Fibroblast of mammary gland (primary cell): ENCODE measurements around the gene ELAVL3.

Source experiments
- DNase-seq: peaks from one replicate; pipeline ENCODE4 v3.0.0-alpha.2; 2010; ENCODE audit warnings: low read depth
- H3K4me3 ChIP-seq: 2 replicates; pipeline ENCODE4 v1.5.1; 2011; ENCODE audit warnings: low read depth, mild to moderate bottlenecking, low read length, moderate library complexity; ENCODE audit not compliant: control insufficient read depth
- TF ChIP-seq, protein P1 (sequence below): conservative IDR thresholded peaks from 2 replicates; pipeline ENCODE4 v1.5.1; 2011; ENCODE audit warnings: low read depth, low read length, inconsistent platforms; ENCODE audit not compliant: control insufficient read depth, insufficient read depth

The ELAVL3 gene

DNA sequence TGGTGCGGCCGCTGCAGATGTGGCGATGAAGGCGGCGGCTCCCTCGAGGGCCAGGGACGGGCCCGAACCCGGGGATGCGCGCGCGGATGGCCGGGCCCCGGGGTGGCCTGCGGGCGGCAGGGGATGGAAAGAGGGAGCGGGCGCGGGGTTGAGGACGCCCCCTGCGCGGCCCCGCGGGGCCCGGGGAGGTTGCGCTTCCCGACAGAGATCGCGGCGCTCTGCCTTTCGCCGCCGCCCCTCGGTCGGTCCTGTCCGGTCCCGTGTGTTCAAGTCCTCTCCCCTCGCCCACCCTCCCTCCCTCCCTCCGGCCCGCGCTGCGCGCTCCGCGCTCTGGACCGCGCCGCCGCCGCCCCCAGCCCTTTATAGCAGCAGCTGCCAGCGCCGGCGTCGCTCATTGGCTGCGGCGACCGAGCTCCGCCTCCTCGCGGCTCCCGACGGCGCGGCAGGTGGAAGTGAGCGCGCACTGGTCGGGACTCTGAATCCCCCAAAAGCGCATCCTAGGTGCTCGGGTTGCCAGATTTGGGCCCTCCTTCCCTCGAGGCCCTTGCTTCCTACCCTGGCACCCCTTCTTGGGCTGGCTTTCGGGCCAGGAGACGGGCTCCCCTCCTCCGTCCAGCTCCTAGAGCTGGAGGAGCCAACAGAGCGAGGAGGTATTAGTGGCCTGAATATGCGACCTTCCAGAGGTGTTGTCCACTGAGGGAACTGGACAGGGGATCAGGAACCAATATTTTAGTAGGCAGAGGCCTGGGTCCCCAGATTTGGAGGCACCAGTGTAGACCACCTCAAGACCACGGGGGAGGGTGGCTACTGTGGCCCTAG is at the start of gene ELAVL3:
Gene ELAVL3 (minus strand): TSS at position 332 of the 819 bp plus-strand sequence. CDS start 438 bp downstream, outside the sequence.
- TF ChIP-seq, protein P1, sequence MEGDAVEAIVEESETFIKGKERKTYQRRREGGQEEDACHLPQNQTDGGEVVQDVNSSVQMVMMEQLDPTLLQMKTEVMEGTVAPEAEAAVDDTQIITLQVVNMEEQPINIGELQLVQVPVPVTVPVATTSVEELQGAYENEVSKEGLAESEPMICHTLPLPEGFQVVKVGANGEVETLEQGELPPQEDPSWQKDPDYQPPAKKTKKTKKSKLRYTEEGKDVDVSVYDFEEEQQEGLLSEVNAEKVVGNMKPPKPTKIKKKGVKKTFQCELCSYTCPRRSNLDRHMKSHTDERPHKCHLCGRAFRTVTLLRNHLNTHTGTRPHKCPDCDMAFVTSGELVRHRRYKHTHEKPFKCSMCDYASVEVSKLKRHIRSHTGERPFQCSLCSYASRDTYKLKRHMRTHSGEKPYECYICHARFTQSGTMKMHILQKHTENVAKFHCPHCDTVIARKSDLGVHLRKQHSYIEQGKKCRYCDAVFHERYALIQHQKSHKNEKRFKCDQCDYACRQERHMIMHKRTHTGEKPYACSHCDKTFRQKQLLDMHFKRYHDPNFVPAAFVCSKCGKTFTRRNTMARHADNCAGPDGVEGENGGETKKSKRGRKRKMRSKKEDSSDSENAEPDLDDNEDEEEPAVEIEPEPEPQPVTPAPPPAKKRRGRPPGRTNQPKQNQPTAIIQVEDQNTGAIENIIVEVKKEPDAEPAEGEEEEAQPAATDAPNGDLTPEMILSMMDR = no peak
- no peak within 1 kb of the TSS for H3K4me3 ChIP-seq
- no peak for DNase-seq

DNA sequence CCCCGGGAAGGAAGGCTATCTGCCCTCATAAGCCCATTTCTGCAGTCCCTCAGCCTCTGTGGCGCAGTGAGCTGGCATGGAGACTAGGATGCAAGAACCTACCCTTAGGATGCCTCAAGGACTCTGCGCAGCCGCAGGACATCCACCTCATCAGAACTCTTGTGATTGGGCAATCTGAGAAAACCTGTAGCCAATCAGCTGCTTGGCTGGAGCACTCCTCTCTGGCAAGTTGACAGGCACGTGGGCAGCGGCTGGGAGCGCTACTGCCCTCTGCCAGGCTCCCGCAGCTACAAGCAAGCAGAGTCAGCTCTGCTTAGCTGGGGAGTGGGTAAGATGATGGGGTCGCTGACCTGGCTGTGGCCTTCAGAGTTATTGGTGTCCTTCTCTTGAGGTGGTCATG is 49.6 kb upstream of the ELAVL3 start:
- H3K4me3 ChIP-seq = no peak overlapping the region
- TF ChIP-seq, protein P1 = peak; percentile 31
- peak; percentile 90 for DNase-seq

DNA sequence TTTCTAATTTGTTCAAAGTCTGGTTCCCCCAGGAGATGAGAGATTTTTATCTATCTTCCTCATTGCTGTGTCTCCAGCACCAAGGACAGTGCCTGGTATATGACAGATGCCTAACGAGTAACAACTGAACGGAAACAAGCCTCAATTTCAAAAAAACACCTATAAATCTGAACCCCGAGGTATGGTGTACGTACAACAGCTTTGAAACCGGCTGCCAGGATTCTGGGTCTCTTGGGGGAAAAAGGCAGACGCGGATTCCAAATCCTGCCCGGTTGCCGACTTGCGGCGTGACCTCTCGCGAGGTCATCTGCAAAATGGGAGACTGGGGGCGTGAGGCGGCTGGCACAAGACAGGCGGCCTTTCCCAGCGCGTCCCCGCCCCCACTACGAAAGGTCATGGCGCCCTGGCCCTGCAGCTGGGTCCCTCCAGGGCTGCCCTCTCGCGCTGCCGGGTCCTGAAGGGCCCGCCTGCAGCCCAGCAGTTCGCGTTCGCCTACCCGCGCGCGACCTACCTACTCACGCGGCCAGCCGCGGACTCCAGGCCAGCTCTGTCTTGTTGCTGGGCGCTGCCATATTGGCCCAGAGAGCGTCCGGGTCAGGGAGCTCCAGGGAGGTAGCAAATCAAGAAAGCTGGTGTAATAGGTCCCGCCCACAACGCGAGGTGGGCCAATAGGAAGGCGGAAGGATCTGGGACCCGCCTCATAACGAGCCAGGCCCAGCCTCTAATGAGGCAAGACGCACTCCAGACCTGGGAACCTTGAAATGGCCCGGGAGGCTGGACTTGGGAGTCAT is 47.9 kb upstream of the ELAVL3 start, which contains the start of gene ECSIT:
Gene ECSIT (minus strand): TSS at position 584 of the 791 bp plus-strand sequence. CDS start 9,964 bp downstream, outside the sequence.
- TF ChIP-seq, protein P1 = no peak
- peak within 1 kb of the TSS; percentile 93 for H3K4me3 ChIP-seq
- peak; percentile 99 for DNase-seq

DNA sequence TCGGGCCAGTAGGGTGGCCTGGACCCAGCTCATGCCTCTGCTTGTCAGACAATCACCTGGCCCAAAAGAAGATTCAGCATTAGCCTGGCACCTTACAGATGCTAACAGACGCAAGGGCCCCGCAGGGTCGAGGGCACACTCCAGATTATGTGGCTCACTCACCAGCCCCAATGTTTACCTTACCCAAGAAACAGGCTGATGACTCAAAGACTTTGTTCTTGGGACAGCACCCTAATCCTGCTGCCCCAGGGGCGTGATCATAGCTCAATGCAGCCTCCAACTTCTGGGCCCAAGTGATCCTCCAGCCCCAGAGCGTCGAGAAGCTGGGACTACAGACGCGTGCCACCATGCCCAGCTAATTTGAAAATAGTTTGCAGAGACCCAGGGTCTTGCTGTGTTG is 38.3 kb upstream of the ELAVL3 start:
- no peak overlapping the region for H3K4me3 ChIP-seq
- TF ChIP-seq, protein P1 = no peak
- DNase-seq = no peak

DNA sequence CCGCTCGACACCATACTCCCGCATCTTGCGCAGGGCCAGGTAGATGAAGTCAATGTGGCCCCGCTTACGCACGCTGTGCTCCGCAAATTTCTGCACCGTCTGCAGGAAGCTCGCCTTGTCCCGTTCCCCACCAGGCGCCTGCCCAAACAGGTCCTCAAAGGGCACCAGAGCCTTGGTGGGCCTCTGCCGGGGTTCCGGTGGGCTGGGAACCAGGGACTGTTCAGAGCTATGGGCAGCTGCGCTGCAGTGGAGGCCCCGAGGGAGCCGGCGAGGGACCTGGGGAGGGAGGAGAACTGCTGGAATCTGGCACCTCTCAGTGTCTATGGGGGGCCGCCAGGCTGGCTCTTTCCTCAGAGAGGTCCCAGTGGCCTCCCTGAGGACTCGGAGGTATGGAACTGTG is 33.1 kb upstream of the ELAVL3 start:
- H3K4me3 ChIP-seq = no peak overlapping the region
- DNase-seq = no peak
- TF ChIP-seq, protein P1 = no peak

DNA sequence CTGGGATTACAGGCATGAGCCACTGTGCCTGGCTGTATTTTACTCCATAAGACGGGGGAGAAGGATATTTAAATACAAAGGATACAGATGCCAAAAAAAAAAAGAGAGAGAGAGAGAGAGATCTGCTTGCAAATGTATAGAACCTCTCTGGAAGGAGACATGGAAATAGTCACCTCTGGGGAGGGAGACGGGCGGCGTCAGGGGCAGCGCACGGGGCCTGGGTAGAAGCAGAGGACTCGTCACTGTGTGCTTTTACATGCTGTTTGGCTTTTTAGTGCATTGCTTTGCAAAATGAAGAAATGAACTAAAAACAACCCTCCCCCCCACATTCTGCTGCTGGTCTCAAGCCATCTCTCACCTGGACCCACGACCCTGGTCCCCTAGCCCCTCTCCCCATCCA is 29.6 kb upstream of the ELAVL3 start:
- no peak overlapping the region for H3K4me3 ChIP-seq
- no peak for DNase-seq
- TF ChIP-seq, protein P1 = no peak
